GM21390 (cell line): ENCODE results near the gene KCNJ10.

Experiments
- ATAC-seq: cut with Tn5 transposase; IDR thresholded peaks from one replicate; pipeline ENCODE4 v1.9.1; 2021; ENCODE audit not compliant: unreplicated experiment

KCNJ10 gene

GRCh38 chr1:160084771-160085321, 14.9 kb upstream of the KCNJ10 start:
- no peak for ATAC-seq

- ATAC-seq: peak; percentile 75
These were observed 14.2 kb upstream of the KCNJ10 start for GRCh38 chr1:160083968-160084770.

GRCh38 chr1:160082926-160083325, 13.0 kb upstream of the KCNJ10 start:
- ATAC-seq: no peak

GRCh38 chr1:160082487-160082886, 12.5 kb upstream of the KCNJ10 start:
- ATAC-seq: no peak

- ATAC-seq: no peak
These were observed 11.4 kb upstream of the KCNJ10 start, which contains the start of gene KCNJ9 for GRCh38 chr1:160081261-160081936. Gene KCNJ9 (plus strand): TSS chr1:160081538. CDS start chr1:160084031, 2,493 bp downstream.

- no peak for ATAC-seq
These were observed 10.6 kb upstream of the KCNJ10 start for GRCh38 chr1:160080381-160081100.

- ATAC-seq: no peak
These were observed 9.5 kb upstream of the KCNJ10 start for GRCh38 chr1:160079448-160079847.

- ATAC-seq: peak; percentile 82
These were observed 8.7 kb upstream of the KCNJ10 start for GRCh38 chr1:160078512-160079195.

- ATAC-seq: no peak
These were observed 7.5 kb upstream of the KCNJ10 start for GRCh38 chr1:160077486-160077885.

- no peak for ATAC-seq
These were observed 6.3 kb upstream of the KCNJ10 start for GRCh38 chr1:160076295-160076694.

GRCh38 chr1:160075836-160076235, 5.9 kb upstream of the KCNJ10 start:
- no peak for ATAC-seq

GRCh38 chr1:160074865-160075264, 4.9 kb upstream of the KCNJ10 start:
- no peak for ATAC-seq

- no peak for ATAC-seq
These were observed 1.3 kb upstream of the KCNJ10 start for GRCh38 chr1:160071289-160071688.

- peak; percentile 52 for ATAC-seq
These were observed 543 bp upstream of the KCNJ10 start for GRCh38 chr1:160070243-160071163.

GRCh38 chr1:160068225-160068624, 1.7 kb downstream of the KCNJ10 start:
- no peak for ATAC-seq

- ATAC-seq: no peak
These were observed 2.9 kb downstream of the KCNJ10 start for GRCh38 chr1:160066829-160067745.

- no peak for ATAC-seq
These were observed 5.2 kb downstream of the KCNJ10 start for GRCh38 chr1:160064746-160065145.

GRCh38 chr1:160064164-160064563, 5.8 kb downstream of the KCNJ10 start:
- no peak for ATAC-seq

- ATAC-seq: no peak
These were observed 6.8 kb downstream of the KCNJ10 start for GRCh38 chr1:160063176-160063575.
